K562 (cell line): ENCODE measurements around the gene CDKL4. TPM values are rescaled to one million over a fixed set of nuclear protein-coding genes. Genes with fewer than 3 reads are reported as not detected.

Source experiments
- HEY1 ChIP-seq: fragments of 250-450 bp; sonication (Bioruptor Pico); IDR thresholded peaks from 2 replicates; pipeline ENCODE4 v1.5.0; 2020; ENCODE audit warnings: mild to moderate bottlenecking, moderate library complexity, borderline replicate concordance
- NCOA6 ChIP-seq: fragments of 450-650 bp; IDR thresholded peaks from 2 replicates; pipeline ENCODE4 v1.6.1; 2017; ENCODE audit warnings: mild to moderate bottlenecking
- REST ChIP-seq, 2 experiments: fragments of 450-650 bp; formaldehyde crosslinking in 1 of 2; IDR thresholded peaks; 2 replicates each; pipeline versions ENCODE4 v1.4.0 to v1.6.1; 2014 to 2020; ENCODE audit warnings: mild to moderate bottlenecking in 2 of 2, borderline replicate concordance in 1 of 2, low read depth in 1 of 2
- polyA plus RNA-seq, 8 experiments: library from polyadenylated mRNA; depleted of rRNA in 4 of 8; stranded (reverse) in 5 of 8; unstranded in 3 of 8; fragments of >200 nt; fragmentation: Nextera tagmentation in 2 of 8; fragmentation: Illumina TruSeq in 1 of 8; extraction: Ambion mirVana in 2 of 8; extraction: Trizol in 1 of 8; gene quantifications; 2 replicates each; pipeline versions ENCODE4 v1.2.1 to v1.2.3, GENCODE V29; 2011 to 2014; ENCODE audit warnings: inconsistent platforms in 1 of 8, missing spikeins in 1 of 8
- total RNA-seq, 7 experiments: library from RNA; depleted of rRNA in 6 of 7; stranded (reverse); fragments of >200 nt in 6 of 7; fragmentation: Illumina TruSeq in 2 of 7; extraction: Trizol in 2 of 7; gene quantifications; 2 replicates each; pipeline versions ENCODE4 v1.2.1 to v1.2.3, GENCODE V29; 2011 to 2021; ENCODE audit warnings: low replicate concordance in 1 of 7

Gene CDKL4
- total and polyA plus RNA-seq, 9 of the 15 experiments (the other 6 are each of a cell fraction or from before 2014, with no cell fraction given): not detected

- TF ChIP-seq REST (IDR thresholded peaks at IDR 0.05; ENCODE audit: borderline replicate concordance): peak; percentile 80
- TF ChIP-seq REST (CRISPR knock-in tag; IDR thresholded peaks at IDR 0.05; ENCODE audit: low read depth): no peak
- no peak for TF ChIP-seq HEY1
- no peak for TF ChIP-seq NCOA6
These were observed 54.7 kb downstream of the CDKL4 start (continued) for GRCh38 chr2:39188960-39189494.
